Measurements from ENCODE around the gene MRPS6.

DNA sequence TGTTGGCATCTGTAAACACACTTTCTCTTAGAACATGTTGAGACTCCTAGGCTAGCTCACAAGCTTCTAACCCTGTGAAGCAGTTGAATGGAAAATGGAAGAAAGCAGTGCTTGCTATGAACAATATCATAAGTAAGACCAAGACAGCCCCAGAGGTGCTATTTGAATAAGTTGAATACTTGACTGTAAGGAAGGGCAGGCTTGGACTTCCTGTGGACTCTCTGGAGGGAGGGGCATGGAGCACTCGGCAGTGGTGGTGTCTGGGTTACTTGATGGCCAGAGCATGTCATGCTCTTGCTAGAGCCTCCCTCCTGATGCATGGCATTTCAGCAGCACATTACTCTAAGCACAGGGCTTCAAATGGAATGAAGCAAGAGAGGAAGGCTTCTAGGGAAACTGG lies 60.0 kb downstream of the MRPS6 start:
- TF ChIP-seq, protein P1, sequence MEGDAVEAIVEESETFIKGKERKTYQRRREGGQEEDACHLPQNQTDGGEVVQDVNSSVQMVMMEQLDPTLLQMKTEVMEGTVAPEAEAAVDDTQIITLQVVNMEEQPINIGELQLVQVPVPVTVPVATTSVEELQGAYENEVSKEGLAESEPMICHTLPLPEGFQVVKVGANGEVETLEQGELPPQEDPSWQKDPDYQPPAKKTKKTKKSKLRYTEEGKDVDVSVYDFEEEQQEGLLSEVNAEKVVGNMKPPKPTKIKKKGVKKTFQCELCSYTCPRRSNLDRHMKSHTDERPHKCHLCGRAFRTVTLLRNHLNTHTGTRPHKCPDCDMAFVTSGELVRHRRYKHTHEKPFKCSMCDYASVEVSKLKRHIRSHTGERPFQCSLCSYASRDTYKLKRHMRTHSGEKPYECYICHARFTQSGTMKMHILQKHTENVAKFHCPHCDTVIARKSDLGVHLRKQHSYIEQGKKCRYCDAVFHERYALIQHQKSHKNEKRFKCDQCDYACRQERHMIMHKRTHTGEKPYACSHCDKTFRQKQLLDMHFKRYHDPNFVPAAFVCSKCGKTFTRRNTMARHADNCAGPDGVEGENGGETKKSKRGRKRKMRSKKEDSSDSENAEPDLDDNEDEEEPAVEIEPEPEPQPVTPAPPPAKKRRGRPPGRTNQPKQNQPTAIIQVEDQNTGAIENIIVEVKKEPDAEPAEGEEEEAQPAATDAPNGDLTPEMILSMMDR (IDR thresholded peaks at IDR 0.05) = no peak
- TF ChIP-seq POLR2A (IDR thresholded peaks at IDR 0.05) = no peak

All from Peyer's patch (tissue), 4 donors.